ENCODE measurements around the gene ADGB. TPM values are rescaled to one million over a fixed set of nuclear protein-coding genes. Genes with fewer than 3 reads are reported as not detected.

The ADGB gene
- total RNA-seq, 2 experiments from 2014 or later, result not detected

GRCh38 chr6:146819596-146820320, 221.0 kb downstream of the ADGB start:
- Histone ChIP-seq H3K4me1 (ENCODE audit: insufficient read depth, low read length, poor library complexity, severe bottlenecking) (no peaks in the 10 kb centered on the region), H3K9me2 (ENCODE audit: insufficient read depth, low read length) (no peaks in the 10 kb centered on the region), H3K79me2 (ENCODE audit: insufficient read depth, low read depth, low read length) (no peaks in the 10 kb centered on the region), H3K4me2 (ENCODE audit: low read length) (no peak overlapping the region), H3K27ac (ENCODE audit: low read depth, low read length, poor library complexity, severe bottlenecking) (no peak overlapping the region), H3K4me3 (ENCODE audit: low read depth, low read length, poor library complexity, severe bottlenecking) (no peak overlapping the region), H3K36me3 (ENCODE audit: insufficient read depth, low read length) (no peaks in the 10 kb centered on the region), H3K9me3 (ENCODE audit: low read length) (no peaks in the 10 kb centered on the region), H2AFZ (ENCODE audit: low read length) (no peak overlapping the region), H4K20me1 (ENCODE audit: insufficient read depth, low read length) (no peaks in the 10 kb centered on the region)
- BruUV-seq (replicated peaks), result no TSS peak
- ChIA-PET POLR2A (no interaction called here), CTCF (ENCODE audit: unreplicated experiment) (no interaction called here)
- intact Hi-C loops (cut with micrococcal nuclease; ENCODE audit: unreplicated experiment), result no loop called here
- no peak for DNase-seq (ENCODE audit: low spot score)
- TF ChIP-seq EZH2phosphoT487 (IDR thresholded peaks at IDR 0.05; ENCODE audit: borderline replicate concordance, low read depth, low read length), result no peak
- no peak for TF ChIP-seq CTCF (conservative IDR thresholded peaks at IDR 0.05; ENCODE audit: low read length)

- Histone ChIP-seq H3K27ac (ENCODE audit: low read depth, low read length, poor library complexity, severe bottlenecking) (no peak overlapping the region), H2AFZ (ENCODE audit: low read length) (no peak overlapping the region), H3K9me2 (ENCODE audit: insufficient read depth, low read length) (no peaks in the 10 kb centered on the region), H3K4me1 (ENCODE audit: insufficient read depth, low read length, poor library complexity, severe bottlenecking) (no peaks in the 10 kb centered on the region), H3K9me3 (ENCODE audit: low read length) (no peaks in the 10 kb centered on the region), H3K36me3 (ENCODE audit: insufficient read depth, low read length) (no peaks in the 10 kb centered on the region), H3K4me2 (ENCODE audit: low read length) (no peak overlapping the region), H3K79me2 (ENCODE audit: insufficient read depth, low read depth, low read length) (no peaks in the 10 kb centered on the region), H3K4me3 (ENCODE audit: low read depth, low read length, poor library complexity, severe bottlenecking) (no peak overlapping the region), H4K20me1 (ENCODE audit: insufficient read depth, low read length) (no peaks in the 10 kb centered on the region)
- no peak for DNase-seq (ENCODE audit: low spot score)
- no TSS peak for BruUV-seq (replicated peaks)
- intact Hi-C loops (cut with micrococcal nuclease; ENCODE audit: unreplicated experiment), result no loop called here
- TF ChIP-seq EZH2phosphoT487 (IDR thresholded peaks at IDR 0.05; ENCODE audit: borderline replicate concordance, low read depth, low read length) (no peak), CTCF (conservative IDR thresholded peaks at IDR 0.05; ENCODE audit: low read length) (no peak)
- CTCF ChIA-PET (ENCODE audit: unreplicated experiment), result interaction anchor here (1.2 kb wide), 1 partner anchor 29 kb away, joined by 3 read pairs; no protein-coding TSS in a partner anchor
- POLR2A ChIA-PET, result interaction anchor here (0.6 kb wide), 1 partner anchor 1337 kb away, joined by 3 read pairs; no protein-coding TSS in a partner anchor
These were observed 228.6 kb downstream of the ADGB start for GRCh38 chr6:146827216-146827928.

Measured in OCI-LY7 (cell line).